Endothelial cell of umbilical vein (primary cell): ENCODE data around the gene TMEM273.

Experiments
- CTCF ChIP-seq, 2 donors: IDR thresholded peaks; 1 replicate in 1 of 2; 2 replicates in 1 of 2; pipeline ENCODE4 v1.5.1; 2011; ENCODE audit warnings: low read length in 2 of 2, mild to moderate bottlenecking in 2 of 2, moderate library complexity in 2 of 2, control low read depth in 1 of 2, inconsistent platforms in 1 of 2, low read depth in 1 of 2; ENCODE audit not compliant: insufficient read depth in 1 of 2; ENCODE audit errors: extremely low read depth in 1 of 2
- EZH2 ChIP-seq: IDR thresholded peaks from 2 replicates; pipeline ENCODE4 v1.6.1; 2012; ENCODE audit warnings: borderline replicate concordance, low read depth, mild to moderate bottlenecking, moderate library complexity, low read length, inconsistent platforms; ENCODE audit not compliant: severe bottlenecking
- FOS ChIP-seq: IDR thresholded peaks from 2 replicates; pipeline ENCODE4 v1.6.1; 2011; ENCODE audit warnings: mild to moderate bottlenecking, low read length, moderate library complexity, borderline replicate concordance; ENCODE audit not compliant: insufficient read depth
- MAX ChIP-seq: IDR thresholded peaks from 2 replicates; pipeline ENCODE4 v1.6.1; 2011; ENCODE audit not compliant: insufficient read depth, insufficient read length
- POLR2A ChIP-seq: IDR thresholded peaks from 2 replicates; pipeline ENCODE4 v1.6.1; 2012; ENCODE audit warnings: low read depth, mild to moderate bottlenecking, control low read depth, low read length
- POLR2AphosphoS5 ChIP-seq: IDR thresholded peaks from 2 replicates; pipeline ENCODE4 v1.6.1; 2012; ENCODE audit warnings: low read depth, mild to moderate bottlenecking, control low read depth, low read length, moderate library complexity; ENCODE audit not compliant: insufficient read depth

- TF ChIP-seq CTCF (IDR thresholded peaks at IDR 0.05; ENCODE audit: extremely low read depth in 1 of 2, insufficient read depth in 1 of 2, low read depth in 1 of 2, low read length in 2 of 2) (no peak), POLR2AphosphoS5 (no peak), MAX (no peak), POLR2A (no peak), FOS (no peak), EZH2 (no peak)
These were observed 37.8 kb downstream of the TMEM273 start for GRCh38 chr10:49150426-49150825.
